Gastroesophageal sphincter (tissue), 3 donors: ENCODE data around the gene ZNF282.

Experiments used
- CTCF ChIP-seq, 4 experiments: fragments of 200-600 bp in 2 of 4; fragments of 450-650 bp in 2 of 4; sonication (generic) in 1 of 4; IDR thresholded peaks; one replicate each; pipeline ENCODE4 v1.5.1; 2017 to 2019; ENCODE audit warnings: antibody characterized with exemption in 4 of 4, mild to moderate bottlenecking in 2 of 4, moderate library complexity in 2 of 4
- POLR2A ChIP-seq, 2 donors: fragments of 450-650 bp; IDR thresholded peaks; one replicate each; pipeline ENCODE4 v1.6.1; 2017; ENCODE audit warnings: antibody characterized with exemption in 2 of 2, mild to moderate bottlenecking in 2 of 2, moderate library complexity in 1 of 2
- POLR2AphosphoS5 ChIP-seq: sonication (generic); formaldehyde crosslinking; IDR thresholded peaks from one replicate; pipeline ENCODE4 v1.6.1; 2017; ENCODE audit warnings: antibody characterized with exemption

- no peak for TF ChIP-seq CTCF (IDR thresholded peaks at IDR 0.05)
- no peak for TF ChIP-seq POLR2AphosphoS5
- no peak for TF ChIP-seq POLR2A (IDR thresholded peaks at IDR 0.05)
These were observed 31.6 kb downstream of the ZNF282 start for GRCh38 chr7:149226840-149227494.
